IMR-90 (cell line): ENCODE data around the gene FLII. TPM values are rescaled to one million over a fixed set of nuclear protein-coding genes. Genes with fewer than 3 reads are reported as not detected.
A peak's percentile ranks its signal among the peaks of the same experiment; 100 is the strongest.

Experiments
- ATAC-seq: fragments of 200-7000 bp; cut with Tn5 transposase; 2 replicates; pipeline ENCODE4 v1.9.1; 2020; ENCODE audit warnings: low read depth, mild to moderate bottlenecking, moderate library complexity
- BruUV-seq: library from RNA; stranded (reverse); fragments of 400-500 nt; replicated peaks from 2 replicates; lab custom pipeline; 2021; lab: Mats Ljungman, UMichigan
- CTCF ChIA-PET: fragments of 300-600 bp; formaldehyde crosslinking; extraction: SDS; loops from one replicate; lab custom pipeline; 2021; ENCODE audit warnings: antibody characterized with exemption; lab: Yijun Ruan, JAX
- POLR2A ChIA-PET: fragments of 300-600 bp; sonication (Branson Sonifier 250); formaldehyde crosslinking; loops from one replicate; lab custom pipeline; 2022; ENCODE audit warnings: antibody characterized with exemption; ENCODE audit not compliant: unreplicated experiment; lab: Charles Lee
- DNase-seq: peaks from one replicate; pipeline ENCODE4 v3.0.0; 2013
- H2AFZ ChIP-seq: replicated peaks from 2 replicates; pipeline ENCODE3; 2013; ENCODE audit warnings: low read length, mild to moderate bottlenecking; ENCODE audit not compliant: poor library complexity
- H2AK5ac ChIP-seq: 2 replicates; pipeline ENCODE4 v1.6.1; 2013; ENCODE audit warnings: low read depth, low read length, inconsistent platforms
- H2AK9ac ChIP-seq: replicated peaks from 2 replicates; pipeline ENCODE3; 2013; ENCODE audit warnings: mild to moderate bottlenecking, low read depth, low read length, moderate library complexity; ENCODE audit not compliant: poor library complexity
- H2BK120ac ChIP-seq: 2 replicates; pipeline ENCODE4 v1.6.1; 2013; ENCODE audit warnings: low read depth, low read length, inconsistent platforms
- H2BK15ac ChIP-seq: 3 replicates; pipeline ENCODE4 v1.6.1; 2013; ENCODE audit warnings: low read depth, low read length, inconsistent platforms
- H2BK20ac ChIP-seq: 2 replicates; pipeline ENCODE4 v1.6.1; 2013; ENCODE audit warnings: low read depth, mild to moderate bottlenecking, inconsistent platforms, low read length, moderate library complexity
- H2BK5ac ChIP-seq: 2 replicates; pipeline ENCODE4 v1.6.1; 2013; ENCODE audit warnings: mild to moderate bottlenecking, low read depth, low read length, inconsistent platforms; ENCODE audit not compliant: poor library complexity, severe bottlenecking
- H3K14ac ChIP-seq: replicated peaks from 2 replicates; pipeline ENCODE4 v1.6.1; 2013; ENCODE audit warnings: low read depth, low read length, inconsistent platforms
- H3K18ac ChIP-seq: 2 replicates; pipeline ENCODE4 v1.6.1; 2013; ENCODE audit warnings: low read depth, low read length, control low read depth
- H3K23ac ChIP-seq: 2 replicates; pipeline ENCODE4 v1.6.1; 2013; ENCODE audit warnings: low read depth, low read length, inconsistent platforms
- H3K27ac ChIP-seq: 2 replicates; pipeline ENCODE4 v1.5.1; 2013; ENCODE audit warnings: mild to moderate bottlenecking, control low read depth, low read length; ENCODE audit not compliant: insufficient read depth
- H3K27me3 ChIP-seq: 2 replicates; pipeline ENCODE4 v1.6.1; 2013; ENCODE audit warnings: low read length; ENCODE audit not compliant: control insufficient read depth, insufficient read depth
- H3K36me3 ChIP-seq: 2 replicates; pipeline ENCODE4 v1.6.1; 2013; ENCODE audit warnings: low read length, mixed read lengths; ENCODE audit not compliant: control insufficient read depth, insufficient read depth
- H3K4ac ChIP-seq: 2 replicates; pipeline ENCODE4 v1.6.1; 2013; ENCODE audit warnings: low read depth, low read length, inconsistent platforms
- H3K4me1 ChIP-seq: 2 replicates; pipeline ENCODE4 v1.6.1; 2013; ENCODE audit warnings: low read length, mixed read lengths; ENCODE audit not compliant: control insufficient read depth, insufficient read depth
- H3K4me2 ChIP-seq: 2 replicates; pipeline ENCODE4 v1.6.1; 2013; ENCODE audit warnings: low read depth, mild to moderate bottlenecking, control low read depth, low read length, moderate library complexity
- H3K4me3 ChIP-seq: 2 replicates; pipeline ENCODE4 v1.5.1; 2013; ENCODE audit warnings: low read depth, mild to moderate bottlenecking, control low read depth, low read length, moderate library complexity; ENCODE audit not compliant: insufficient read depth
- H3K56ac ChIP-seq: 2 replicates; pipeline ENCODE4 v1.6.1; 2013; ENCODE audit warnings: low read length, inconsistent platforms; ENCODE audit not compliant: insufficient read depth; ENCODE audit errors: extremely low read depth
- H3K79me1 ChIP-seq, 2 experiments: 2 replicates each; pipeline ENCODE4 v1.6.1; 2013; ENCODE audit warnings: low read length in 2 of 2, inconsistent platforms in 1 of 2, low read depth in 1 of 2
- H3K9ac ChIP-seq: 2 replicates; pipeline ENCODE4 v1.6.1; 2013; ENCODE audit warnings: low read depth, low read length, control low read depth
- H3K9me1 ChIP-seq: 2 replicates; pipeline ENCODE4 v1.6.1; 2013; ENCODE audit warnings: low read length, inconsistent platforms; ENCODE audit not compliant: insufficient read depth
- H3K9me3 ChIP-seq: 2 replicates; pipeline ENCODE4 v1.6.1; 2013; ENCODE audit warnings: low read length; ENCODE audit not compliant: control insufficient read depth, insufficient read depth
- H4K20me1 ChIP-seq: 2 replicates; pipeline ENCODE4 v1.6.1; 2013; ENCODE audit warnings: low read length, inconsistent platforms; ENCODE audit not compliant: insufficient read depth
- H4K5ac ChIP-seq: 2 replicates; pipeline ENCODE4 v1.6.1; 2013; ENCODE audit warnings: mild to moderate bottlenecking, low read depth, low read length, control low read depth
- H4K8ac ChIP-seq, 2 experiments: 2 replicates each; pipeline ENCODE4 v1.6.1; 2013; ENCODE audit warnings: low read depth in 2 of 2, low read length in 2 of 2, control low read depth in 1 of 2, inconsistent platforms in 1 of 2
- H4K91ac ChIP-seq: 2 replicates; pipeline ENCODE4 v1.6.1; 2013; ENCODE audit warnings: low read depth, low read length, inconsistent platforms; ENCODE audit not compliant: insufficient read depth
- BHLHE40 ChIP-seq: fragments of 150-350 bp; IDR thresholded peaks from 2 replicates; pipeline ENCODE4 v1.6.1; 2016; ENCODE audit warnings: mild to moderate bottlenecking, low read depth, low read length
- CHD1 ChIP-seq: IDR thresholded peaks from 2 replicates; pipeline ENCODE4 v1.6.1; 2012; ENCODE audit warnings: low read depth, low read length, improper control_type of control experiment
- NFE2L2 ChIP-seq: fragments of 150-350 bp; IDR thresholded peaks from 2 replicates; pipeline ENCODE4 v1.6.1; 2016; ENCODE audit warnings: low read depth, mild to moderate bottlenecking, low read length
- RAD21 ChIP-seq: IDR thresholded peaks from 2 replicates; pipeline ENCODE4 v1.6.1; 2012; ENCODE audit warnings: low read length, improper control_type of control experiment
- USF2 ChIP-seq: fragments of 150-350 bp; IDR thresholded peaks from 2 replicates; pipeline ENCODE4 v1.6.1; 2017; ENCODE audit warnings: mild to moderate bottlenecking, antibody characterized with exemption, low read length, low read depth
- WGBS, 2 experiments: methylation state at CpG; one replicate each; pipeline versions ENCODE4 v1.1.5 to v1.1.7; 2013; ENCODE audit warnings: missing lambda C conversion rate in 2 of 2; ENCODE audit not compliant: insufficient read length in 1 of 2; ENCODE audit errors: extremely low coverage in 2 of 2; 5-methylcytosine and 5-hydroxymethylcytosine counted together
- dilution Hi-C: fragments of 300-500 bp; cut with HindIII; formaldehyde crosslinking; loops from one replicate; pipeline ENCODE4 v1.14.3; 2018; ENCODE audit warnings: low sequenced_read_pairs; ENCODE audit not compliant: unreplicated experiment
- in situ Hi-C: fragments of 300-500 bp; cut with MboI; formaldehyde crosslinking; loops from 3 replicates; pipeline ENCODE4 v1.14.3; 2019; ENCODE audit warnings: low sequenced_read_pairs, inconsistent platforms, mixed read lengths
- intact Hi-C: fragments of 100-400 bp; cut with micrococcal nuclease; formaldehyde crosslinking; loops from 2 replicates; pipeline ENCODE4 v1.10.0; 2022
- polyA plus RNA-seq, 3 experiments: library from polyadenylated mRNA; depleted of rRNA; stranded (reverse); fragments of >200 nt; gene quantifications; 2 replicates each; pipeline ENCODE4 v1.2.3, GENCODE V29; 2012; ENCODE audit warnings: low replicate concordance in 1 of 3
- total RNA-seq: library from RNA; depleted of rRNA; stranded (reverse); fragments of >200 nt; gene quantifications from 2 replicates; pipeline ENCODE4 v1.2.3, GENCODE V29; 2012

The FLII gene
- total and polyA plus RNA-seq, 2 of the 4 experiments (the other 2 are of a cell fraction), result 263 to 290 TPM

GRCh38 chr17:18259621-18260331, 1.2 kb upstream of the FLII start:
- Histone ChIP-seq H4K8ac (peak overlapping the region; percentile 24 to 91; a peak in 2 of 4 replicates), H4K5ac (peak overlapping the region; percentile 72; the same call in 1 of the 2 replicates), H2AFZ (peak overlapping the region; percentile 95), H2AK5ac (peak overlapping the region; percentile 85), H3K27me3 (no peaks in the 10 kb centered on the region), H3K9me1 (peaks cover 12% of the 10 kb centered on the region; the same call in 1 of the 2 replicates), H3K14ac (no peak overlapping the region), H2BK20ac (no peak overlapping the region), H2BK15ac (no peak overlapping the region), H3K4me1 (peaks cover 18% of the 10 kb centered on the region), H3K4ac (peak overlapping the region; percentile 65; the same call in 1 of the 2 replicates), H3K23ac (no peak overlapping the region), H3K9me3 (no peaks in the 10 kb centered on the region), H3K9ac (no peak overlapping the region), H3K27ac (peak overlapping the region; percentile 36; the same call in 1 of the 2 replicates), H4K20me1 (peaks cover 25% of the 10 kb centered on the region), H2AK9ac (peak overlapping the region; percentile 80), H4K91ac (peak overlapping the region; percentile 56), H3K4me3 (peak overlapping the region; percentile 30; the same call in 1 of the 2 replicates), H3K36me3 (peaks cover 34% of the 10 kb centered on the region), H3K4me2 (peak overlapping the region; percentile 91), H3K79me1 (peaks cover 27 to 79% of the 10 kb centered on the region in 2 experiments), H2BK5ac (peak overlapping the region; percentile 66), H3K18ac (no peak overlapping the region), H3K56ac (no peak overlapping the region), H2BK120ac (peak overlapping the region; percentile 44; the same call in 1 of the 2 replicates)
- no TSS peak for BruUV-seq
- DNase-seq (peak; percentile 20), ATAC-seq (no peak)
- dilution Hi-C loops (no loop called here), in situ Hi-C loops (no loop called here), intact Hi-C loops (loop anchor here (2.0 kb wide), 1 partner anchor 35 kb away; the partner anchor contains the start of gene LLGL1)
- WGBS, 2 experiments, result 56% methylated on average over 11 of the region's 22 CpGs; no CpG with 5 or more reads in 1 of the 2 experiments
- POLR2A ChIA-PET, result no interaction called here
- CTCF ChIA-PET, result interaction anchor here (0.6 kb wide), 1 partner anchor 9 kb away, joined by 7 read pairs; no protein-coding TSS in a partner anchor
- TF ChIP-seq BHLHE40, result no peak; the same call in 1 of the 2 replicates
- TF ChIP-seq NFE2L2, result no peak
- TF ChIP-seq RAD21, result no peak
- no peak for TF ChIP-seq USF2
- no peak for TF ChIP-seq CHD1
